Breast epithelium (tissue), 4 donors: Measurements from ENCODE around the gene RUVBL2. TPM values are rescaled to one million over a fixed set of nuclear protein-coding genes. Genes with fewer than 3 reads are reported as not detected.

ENCODE experiments used
- DNase-seq, 2 donors: peaks; one replicate each; pipeline ENCODE4 v3.0.0-alpha.2; 2019; ENCODE audit warnings: low spot score in 2 of 2
- H3K27ac ChIP-seq, 2 donors: fragments of 200-600 bp; sonication (generic) in 1 of 2; one replicate each; pipeline ENCODE4 v1.5.1; 2016 to 2019; ENCODE audit warnings: mild to moderate bottlenecking in 1 of 2
- H3K27me3 ChIP-seq, 2 donors: fragments of 200-600 bp; sonication (generic) in 1 of 2; one replicate each; pipeline versions ENCODE4 v1.5.1 to v1.6.0; 2017 to 2019; ENCODE audit warnings: control low read depth in 1 of 2, mild to moderate bottlenecking in 1 of 2
- H3K36me3 ChIP-seq: fragments of 200-600 bp; one replicate; pipeline ENCODE4 v1.5.1; 2019
- H3K4me1 ChIP-seq, 2 donors: fragments of 200-600 bp; sonication (generic); one replicate each; pipeline ENCODE4 v1.5.1; 2016 to 2019; ENCODE audit warnings: control low read depth in 1 of 2
- H3K4me3 ChIP-seq, 3 donors: fragments of 200-600 bp; sonication (generic); 1 replicate in 2 of 3; 2 replicates in 1 of 3; pipeline ENCODE4 v1.5.1; 2016 to 2019; ENCODE audit warnings: mild to moderate bottlenecking in 3 of 3, moderate library complexity in 2 of 3
- H3K9me3 ChIP-seq, 2 donors: fragments of 200-600 bp; sonication (generic) in 1 of 2; one replicate each; pipeline ENCODE4 v1.5.1; 2016 to 2019; ENCODE audit warnings: control low read depth in 1 of 2
- POLR2A ChIP-seq: fragments of 450-650 bp; IDR thresholded peaks from one replicate; pipeline ENCODE4 v1.6.1; 2016; ENCODE audit warnings: antibody characterized with exemption, mild to moderate bottlenecking, moderate library complexity
- POLR2AphosphoS5 ChIP-seq, 3 donors: sonication (generic); formaldehyde crosslinking; IDR thresholded peaks; one replicate each; pipeline ENCODE4 v1.6.1; 2017; ENCODE audit warnings: antibody characterized with exemption in 3 of 3
- intact Hi-C: fragments of 100-400 bp; cut with DNase I; formaldehyde crosslinking; loops from one replicate; pipeline ENCODE4 v1.15.1; 2023; ENCODE audit warnings: low total_unique reads
- total RNA-seq, 3 donors: library from RNA; depleted of rRNA; stranded (reverse); fragments of >200 nt; gene quantifications; one replicate each; pipeline ENCODE4 v1.1.0, GENCODE V29; 2016
- TF ChIP-seq, protein P1 (sequence below), 3 donors: fragments of 450-650 bp; IDR thresholded peaks; one replicate each; pipeline ENCODE4 v1.5.1; 2016 to 2017; ENCODE audit warnings: antibody characterized with exemption in 3 of 3, mild to moderate bottlenecking in 3 of 3, moderate library complexity in 3 of 3

RUVBL2 gene
- total RNA-seq, 3 donors from 2014 or later: 74.1 to 104 (median 84.0) TPM

DNA sequence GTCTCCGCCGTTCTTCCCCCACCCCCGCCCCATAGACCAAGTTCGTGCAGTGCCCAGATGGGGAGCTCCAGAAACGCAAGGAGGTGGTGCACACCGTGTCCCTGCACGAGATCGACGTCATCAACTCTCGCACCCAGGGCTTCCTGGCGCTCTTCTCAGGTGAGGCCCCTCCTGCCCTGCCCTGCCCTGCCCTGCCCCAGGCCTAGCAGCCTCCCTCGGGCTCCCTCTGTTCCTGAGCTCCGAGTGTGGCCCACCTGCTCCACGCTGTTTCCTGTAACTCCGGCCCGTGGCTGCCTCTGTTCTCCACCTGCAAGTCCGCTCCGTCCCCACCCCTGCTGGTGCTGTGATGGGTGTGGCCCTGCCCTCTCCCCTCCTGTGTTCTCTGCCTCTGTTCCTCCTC, 16.8 kb downstream of the RUVBL2 start:
- Histone ChIP-seq H3K27me3 (no peaks in the 10 kb centered on the region), H3K27ac (no peak overlapping the region), H3K9me3 (no peaks in the 10 kb centered on the region), H3K4me1 (no peaks in the 10 kb centered on the region), H3K4me3 (no peak overlapping the region), H3K36me3 (peaks cover 9% of the 10 kb centered on the region)
- no peak for TF ChIP-seq POLR2AphosphoS5 (IDR thresholded peaks at IDR 0.05)
- TF ChIP-seq, protein P1, sequence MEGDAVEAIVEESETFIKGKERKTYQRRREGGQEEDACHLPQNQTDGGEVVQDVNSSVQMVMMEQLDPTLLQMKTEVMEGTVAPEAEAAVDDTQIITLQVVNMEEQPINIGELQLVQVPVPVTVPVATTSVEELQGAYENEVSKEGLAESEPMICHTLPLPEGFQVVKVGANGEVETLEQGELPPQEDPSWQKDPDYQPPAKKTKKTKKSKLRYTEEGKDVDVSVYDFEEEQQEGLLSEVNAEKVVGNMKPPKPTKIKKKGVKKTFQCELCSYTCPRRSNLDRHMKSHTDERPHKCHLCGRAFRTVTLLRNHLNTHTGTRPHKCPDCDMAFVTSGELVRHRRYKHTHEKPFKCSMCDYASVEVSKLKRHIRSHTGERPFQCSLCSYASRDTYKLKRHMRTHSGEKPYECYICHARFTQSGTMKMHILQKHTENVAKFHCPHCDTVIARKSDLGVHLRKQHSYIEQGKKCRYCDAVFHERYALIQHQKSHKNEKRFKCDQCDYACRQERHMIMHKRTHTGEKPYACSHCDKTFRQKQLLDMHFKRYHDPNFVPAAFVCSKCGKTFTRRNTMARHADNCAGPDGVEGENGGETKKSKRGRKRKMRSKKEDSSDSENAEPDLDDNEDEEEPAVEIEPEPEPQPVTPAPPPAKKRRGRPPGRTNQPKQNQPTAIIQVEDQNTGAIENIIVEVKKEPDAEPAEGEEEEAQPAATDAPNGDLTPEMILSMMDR (IDR thresholded peaks at IDR 0.05): no peak
- DNase-seq: no peak
- intact Hi-C loops: no loop called here

DNA sequence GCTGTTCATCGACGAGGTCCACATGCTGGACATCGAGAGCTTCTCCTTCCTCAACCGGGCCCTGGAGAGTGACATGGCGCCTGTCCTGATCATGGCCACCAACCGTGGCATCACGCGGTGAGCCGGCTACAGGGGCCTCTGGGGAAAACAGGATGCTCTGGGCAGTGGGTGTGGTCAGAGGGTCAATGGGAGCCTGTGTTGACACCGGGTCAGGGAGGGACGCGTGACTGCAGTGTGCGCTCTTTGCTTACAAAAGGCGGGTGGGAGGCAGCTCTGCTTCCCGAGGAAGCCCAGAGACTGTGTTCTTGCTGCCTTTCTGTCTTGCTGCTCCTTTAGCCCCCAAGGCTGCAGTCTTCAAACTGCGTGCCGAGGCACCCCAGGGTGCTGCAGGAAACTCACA, 17.5 kb downstream of the RUVBL2 start:
- H3K9me3 ChIP-seq: no peaks in the 10 kb centered on the region
- peaks cover 9% of the 10 kb centered on the region for H3K36me3 ChIP-seq
- intact Hi-C loops: no loop called here
- H3K27ac ChIP-seq: no peak overlapping the region
- TF ChIP-seq, protein P1 (IDR thresholded peaks at IDR 0.05): no peak
- no peak for TF ChIP-seq POLR2AphosphoS5 (IDR thresholded peaks at IDR 0.05)
- no peaks in the 10 kb centered on the region for H3K4me1 ChIP-seq
- no peaks in the 10 kb centered on the region for H3K27me3 ChIP-seq
- no peak for DNase-seq
- no peak overlapping the region for H3K4me3 ChIP-seq

DNA sequence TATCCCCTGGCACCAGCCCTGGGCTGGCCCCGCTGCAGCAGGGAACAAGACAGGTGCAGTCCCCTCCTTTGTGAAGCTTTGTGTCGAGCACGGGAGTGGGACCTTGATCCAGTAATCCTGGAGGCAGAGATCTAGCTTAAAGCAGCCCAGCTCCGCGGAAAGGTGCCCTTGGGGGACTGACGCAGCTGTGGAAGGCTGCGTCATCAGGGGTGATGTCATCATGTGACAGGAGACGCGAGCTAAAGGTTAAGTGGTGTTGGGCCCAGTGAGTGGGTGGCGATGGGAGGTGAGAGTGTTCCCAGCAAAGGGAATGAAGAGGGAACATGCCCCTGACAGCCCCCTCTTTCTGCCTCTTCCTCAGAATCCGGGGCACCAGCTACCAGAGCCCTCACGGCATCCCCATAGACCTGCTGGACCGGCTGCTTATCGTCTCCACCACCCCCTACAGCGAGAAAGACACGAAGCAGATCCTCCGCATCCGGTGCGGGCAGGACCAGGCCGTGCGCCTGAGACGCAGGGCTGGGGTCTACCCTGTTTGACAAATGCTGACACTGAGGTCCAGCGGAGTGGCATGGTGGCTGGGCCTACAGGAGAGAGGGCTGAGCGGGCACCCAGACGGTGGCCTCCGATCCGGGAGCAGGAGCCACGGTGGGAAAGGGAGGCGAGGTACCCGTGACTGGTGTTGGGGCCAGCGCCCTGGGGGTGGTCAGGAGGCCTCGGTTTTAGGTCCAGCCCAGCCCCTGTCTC, 20.6 kb downstream of the RUVBL2 start:
- Histone ChIP-seq H3K4me3 (no peak overlapping the region), H3K27ac (no peak overlapping the region), H3K36me3 (peaks cover 4% of the 10 kb centered on the region), H3K4me1 (peaks cover 0 to 4% of the 10 kb centered on the region in 2 donors), H3K9me3 (no peaks in the 10 kb centered on the region), H3K27me3 (no peaks in the 10 kb centered on the region)
- TF ChIP-seq, protein P1 (IDR thresholded peaks at IDR 0.05): no peak
- DNase-seq: no peak
- intact Hi-C loops: no loop called here

DNA sequence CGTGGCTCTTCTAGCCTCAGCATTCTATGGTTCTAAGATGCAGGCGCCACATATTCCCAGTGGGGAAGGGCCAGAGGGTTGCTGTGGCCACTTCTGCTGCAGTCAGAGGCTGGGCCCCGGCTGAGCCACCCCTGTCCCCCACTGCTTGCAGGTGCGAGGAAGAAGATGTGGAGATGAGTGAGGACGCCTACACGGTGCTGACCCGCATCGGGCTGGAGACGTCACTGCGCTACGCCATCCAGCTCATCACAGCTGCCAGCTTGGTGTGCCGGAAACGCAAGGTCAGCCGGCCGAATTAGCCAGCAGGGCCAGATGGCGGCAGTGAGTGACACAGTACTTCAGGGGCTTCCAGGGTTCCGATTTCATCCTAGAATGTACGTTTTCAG, 21.2 kb downstream of the RUVBL2 start:
- Histone ChIP-seq H3K4me1 (peaks cover 0 to 6% of the 10 kb centered on the region in 2 donors), H3K36me3 (peaks cover 4% of the 10 kb centered on the region), H3K4me3 (no peak overlapping the region), H3K9me3 (no peaks in the 10 kb centered on the region), H3K27ac (no peak overlapping the region), H3K27me3 (no peaks in the 10 kb centered on the region)
- TF ChIP-seq POLR2A (no peak), POLR2AphosphoS5 (IDR thresholded peaks at IDR 0.05) (no peak)
- TF ChIP-seq, protein P1 (IDR thresholded peaks at IDR 0.05): no peak
- intact Hi-C loops: no loop called here
- DNase-seq: no peak

DNA sequence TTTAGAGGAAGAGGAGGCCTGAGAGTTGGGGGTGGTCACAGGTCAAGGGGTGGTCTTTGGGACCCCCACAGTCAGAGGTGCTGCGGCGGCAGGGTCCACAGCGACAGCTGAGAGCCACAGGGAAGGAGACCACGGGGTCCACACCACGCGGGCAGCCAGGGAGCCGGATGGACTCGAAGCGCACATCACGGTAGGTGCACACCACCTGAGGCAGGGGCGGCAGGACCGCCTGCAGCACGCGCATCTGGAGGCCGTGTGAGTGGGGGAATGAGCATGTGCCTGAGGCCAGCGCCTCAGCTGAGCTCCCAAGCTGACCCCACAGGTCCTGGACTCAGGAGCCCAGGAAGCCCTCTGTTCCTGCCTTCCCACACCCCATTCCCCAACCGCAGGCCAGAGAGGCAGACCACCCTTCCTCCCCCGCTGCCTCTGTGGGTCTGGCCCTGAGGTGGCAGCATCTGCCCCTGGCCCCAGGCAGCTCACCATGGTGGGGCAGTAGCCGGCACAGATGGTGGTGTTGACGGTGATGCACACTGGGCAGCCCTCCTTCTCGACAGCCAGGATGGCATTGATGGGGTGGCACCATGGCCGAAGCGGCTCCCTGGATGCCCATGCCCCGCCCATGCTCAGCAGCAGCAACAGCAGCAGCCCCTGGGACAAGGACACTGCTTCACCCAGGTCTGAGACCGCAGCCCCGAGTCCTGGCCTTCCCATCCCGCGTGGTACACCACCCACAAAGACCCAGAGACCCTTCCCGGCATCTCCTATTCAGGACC, 22.6 kb downstream of the RUVBL2 start:
- peaks cover 4% of the 10 kb centered on the region for H3K36me3 ChIP-seq
- H3K27me3 ChIP-seq: no peaks in the 10 kb centered on the region
- no peak for DNase-seq
- no peaks in the 10 kb centered on the region for H3K9me3 ChIP-seq
- no peak overlapping the region for H3K4me3 ChIP-seq
- no peak overlapping the region for H3K27ac ChIP-seq
- H3K4me1 ChIP-seq: peaks cover 0 to 6% of the 10 kb centered on the region in 2 donors
- intact Hi-C loops: no loop called here
- TF ChIP-seq POLR2A (no peak), POLR2AphosphoS5 (IDR thresholded peaks at IDR 0.05) (no peak)
- TF ChIP-seq, protein P1 (IDR thresholded peaks at IDR 0.05): no peak
